Heart right ventricle (tissue), 16 donors: Measurements from ENCODE around the gene CRISP3. TPM values are rescaled to one million over a fixed set of nuclear protein-coding genes. Genes with fewer than 3 reads are reported as not detected.

Experiments used
- ATAC-seq, 8 donors: fragments of 200-7000 bp; cut with Tn5 transposase; one replicate each; pipeline ENCODE4 v1.9.1; 2020; ENCODE audit warnings: mild to moderate bottlenecking in 8 of 8, moderate library complexity in 8 of 8, moderate number of reproducible peaks in 1 of 8
- DNase-seq, 2 donors: peaks; one replicate each; pipeline ENCODE4 v3.0.0-alpha.2; 2020
- H3K27ac ChIP-seq, 10 donors: fragments of 200-600 bp; sonication (generic) in 2 of 10; one replicate each; pipeline versions ENCODE4 v1.5.0 to v1.8.0; 2020 to 2022; ENCODE audit warnings: mild to moderate bottlenecking in 3 of 10
- H3K27me3 ChIP-seq, 7 donors: fragments of 200-600 bp; one replicate each; pipeline ENCODE4 v1.8.0; 2021 to 2022; ENCODE audit warnings: mild to moderate bottlenecking in 2 of 7
- H3K36me3 ChIP-seq, 9 donors: fragments of 200-600 bp; sonication (generic) in 1 of 9; one replicate each; pipeline versions ENCODE4 v1.5.0 to v1.8.0; 2020 to 2022; ENCODE audit warnings: mild to moderate bottlenecking in 2 of 9
- H3K4me1 ChIP-seq, 9 donors: fragments of 200-600 bp; sonication (generic) in 1 of 9; one replicate each; pipeline versions ENCODE4 v1.5.0 to v1.8.0; 2020 to 2022; ENCODE audit warnings: mild to moderate bottlenecking in 4 of 9
- H3K4me3 ChIP-seq, 10 donors: fragments of 200-600 bp; sonication (generic) in 2 of 10; one replicate each; pipeline versions ENCODE4 v1.5.0 to v1.8.0; 2020 to 2022; ENCODE audit warnings: mild to moderate bottlenecking in 7 of 10, moderate library complexity in 2 of 10
- H3K9me3 ChIP-seq, 11 donors: fragments of 200-600 bp in 10 of 11; sonication (generic) in 2 of 11; one replicate each; pipeline versions ENCODE4 v1.5.0 to v1.8.0; 2013 to 2022; ENCODE audit warnings: mild to moderate bottlenecking in 2 of 11, control low read depth in 1 of 11, moderate library complexity in 1 of 11
- CTCF ChIP-seq, 9 donors: fragments of 200-600 bp; sonication (generic) in 2 of 9; IDR thresholded peaks; one replicate each; pipeline versions ENCODE4 v1.5.0 to v1.8.0; 2021 to 2022; ENCODE audit warnings: antibody characterized with exemption in 9 of 9, mild to moderate bottlenecking in 5 of 9, moderate library complexity in 1 of 9
- WGBS, 2 donors: extraction: QIAGEN DNeasy Blood & Tissue Kit; methylation state at CpG; one replicate each; pipeline ENCODE4 v1.1.7; 2013; ENCODE audit warnings: inconsistent platforms in 1 of 2; 5-methylcytosine and 5-hydroxymethylcytosine counted together
- intact Hi-C, 10 donors: fragments of 100-400 bp; cut with DNase I; formaldehyde crosslinking; loops; one replicate each; pipeline versions ENCODE4 v1.11.1 to v1.14.2; 2022
- polyA plus RNA-seq, 2 donors: library from polyadenylated mRNA; stranded (reverse); fragments of 200-250 nt; gene quantifications; one replicate each; pipeline ENCODE4 v1.2.3, GENCODE V29; 2013
- total RNA-seq, 10 donors: library from RNA; stranded (reverse); fragmentation: NEBNext Ultra II Directional in 3 of 10; extraction: Animal tissue kit (Norgen Biotek cat#: 25700) in 3 of 10; gene quantifications; one replicate each; pipeline versions ENCODE4 v1.2.1 to v1.2.4, GENCODE V29; 2021 to 2023
- donor health status: Arrhythmogenic right ventricular cardiomyopathy.
- donor health status: ischemic (EF 13 %, LVEDD 7.1; RV severe dilation, severe dysfunction).
- donor health status: healthy with polysubstance abuse.
- donor health status: DM: no; HTN: yes; CAD: no.
- donor health status: DM: no; HTN: no; CAD: no.
- donor health status: ischemic (EF 25% LVEDD 6.9; RV normal size, moderate dysfunction).
- donor health status: ischemic (EF 25% LVEDD 5.7; RV mildly dilated, moderate dysfunction).
- donor health status: healthy.
- donor health status: DM: yes; HTN: yes; CAD: no.
- donor health status: Ischemic cardiomyopathy.
- donor health status: ischemic (EF 35%, LVEDD 5.7; RV mildly dilated, moderate dysfunction).
- donor health status: nonischemic (EF 11% LVEDD 7.7; RV severe dilation, severe dysfunction).
- donor health status: DM: yes; HTN: yes; CAD: no.
- donor health status: PGD.
- donor health status: ischemic (EF 29% LVEDD 5.4; RV normal size, mild dysfunction).
- donor health status: nonischemic (EF 23%, LVEDD 6.1; RV moderate dilation, normal function).

Gene CRISP3
- total and polyA plus RNA-seq, 12 donors = 0.06 to 1.3 TPM; not detected in 10

GRCh38 chr6:49766762-49767161 is 22.6 kb upstream of the CRISP3 start:
- intact Hi-C loops = no loop called here
- no peak for TF ChIP-seq CTCF (IDR thresholded peaks at IDR 0.05)
- Histone ChIP-seq H3K27ac (no peak overlapping the region), H3K4me3 (no peak overlapping the region), H3K4me1 (no peaks in the 10 kb centered on the region), H3K27me3 (no peaks in the 10 kb centered on the region), H3K9me3 (no peaks in the 10 kb centered on the region), H3K36me3 (no peaks in the 10 kb centered on the region)
- ATAC-seq = no peak
- 68% methylated on average over 2 of the region's 2 CpGs for WGBS, 2 donors
- DNase-seq = no peak

GRCh38 chr6:49764571-49765236 is 20.5 kb upstream of the CRISP3 start:
- ATAC-seq (no peak), DNase-seq (no peak)
- Histone ChIP-seq H3K9me3 (peaks cover 0 to 2% (median 0%) of the 10 kb centered on the region in 11 donors), H3K27me3 (no peaks in the 10 kb centered on the region), H3K4me3 (no peak overlapping the region), H3K36me3 (no peaks in the 10 kb centered on the region), H3K4me1 (no peaks in the 10 kb centered on the region), H3K27ac (no peak overlapping the region)
- intact Hi-C loops = no loop called here
- no peak for TF ChIP-seq CTCF (IDR thresholded peaks at IDR 0.05)
- 38 to 65% methylated on average over 2 of the region's 2 CpGs for WGBS, 2 donors

GRCh38 chr6:49743429-49743828 is 759 bp downstream of the CRISP3 start:
- Histone ChIP-seq H3K27me3 (no peaks in the 10 kb centered on the region), H3K36me3 (no peaks in the 10 kb centered on the region), H3K4me3 (no peak overlapping the region), H3K9me3 (no peaks in the 10 kb centered on the region), H3K27ac (no peak overlapping the region), H3K4me1 (no peaks in the 10 kb centered on the region)
- ATAC-seq (no peak), DNase-seq (no peak)
- intact Hi-C loops = no loop called here
- TF ChIP-seq CTCF (IDR thresholded peaks at IDR 0.05) = no peak
- 73 to 75% methylated on average over 4 of the region's 4 CpGs for WGBS, 2 donors

GRCh38 chr6:49739423-49739822 is 4.8 kb downstream of the CRISP3 start:
- no peak for TF ChIP-seq CTCF (IDR thresholded peaks at IDR 0.05)
- intact Hi-C loops = no loop called here
- Histone ChIP-seq H3K4me1 (no peaks in the 10 kb centered on the region), H3K36me3 (no peaks in the 10 kb centered on the region), H3K4me3 (no peak overlapping the region), H3K27me3 (no peaks in the 10 kb centered on the region), H3K27ac (no peak overlapping the region), H3K9me3 (no peaks in the 10 kb centered on the region)
- DNase-seq (no peak), ATAC-seq (no peak)
- WGBS, 2 donors = 62 to 75% methylated on average over 2 of the region's 2 CpGs
